Adrenal gland (tissue), 12 donors: Measurements from ENCODE around the gene ZC3H18. TPM values are rescaled to one million over a fixed set of nuclear protein-coding genes. Genes with fewer than 3 reads are reported as not detected.

Experiments
- DNase-seq, 7 donors: peaks; one replicate each; pipeline ENCODE4 v3.0.0-alpha.2; 2019 to 2020
- H3K27ac ChIP-seq, 5 donors: fragments of 200-600 bp; sonication (generic) in 4 of 5; 1 replicate in 3 of 5; 2 replicates in 2 of 5; pipeline versions ENCODE4 v1.5.1 to v1.8.0; 2016 to 2020; ENCODE audit warnings: mild to moderate bottlenecking in 1 of 5
- H3K27me3 ChIP-seq: fragments of 200-600 bp; 2 replicates; pipeline ENCODE4 v1.8.0; 2021
- H3K36me3 ChIP-seq, 2 donors: fragments of 200-600 bp; replicated peaks in 1 of 2; 1 replicate in 1 of 2; 2 replicates in 1 of 2; pipeline versions ENCODE4 v1.5.1 to v1.8.0; 2018 to 2022
- H3K4me1 ChIP-seq, 2 donors: fragments of 200-600 bp; replicated peaks in 1 of 2; 1 replicate in 1 of 2; 2 replicates in 1 of 2; pipeline versions ENCODE4 v1.5.1 to v1.8.0; 2018 to 2021
- H3K4me3 ChIP-seq, 4 donors: fragments of 200-600 bp; sonication (generic) in 3 of 4; one replicate each; pipeline ENCODE4 v1.5.1; 2016 to 2018
- H3K9me3 ChIP-seq, 3 donors: fragments of 200-600 bp; sonication (generic) in 1 of 3; replicated peaks in 1 of 3; 1 replicate in 2 of 3; 2 replicates in 1 of 3; pipeline versions ENCODE4 v1.5.1 to v1.8.0; 2016 to 2021
- POLR2A ChIP-seq, 2 donors: fragments of 450-650 bp; IDR thresholded peaks; one replicate each; pipeline ENCODE4 v1.6.1; 2017; ENCODE audit warnings: antibody characterized with exemption in 2 of 2, mild to moderate bottlenecking in 2 of 2, moderate library complexity in 1 of 2
- WGBS, 4 donors: extraction: QIAGEN DNeasy Blood & Tissue Kit in 2 of 4; methylation state at CpG; one replicate each; pipeline versions ENCODE4 v1.1.5 to v1.1.7; 2013 to 2017; 5-methylcytosine and 5-hydroxymethylcytosine counted together
- intact Hi-C, 2 donors: fragments of 100-400 bp; cut with DNase I; formaldehyde crosslinking; loops; one replicate each; pipeline versions ENCODE4 v1.14.1 to v1.15.0; 2022 to 2023
- polyA plus RNA-seq, 3 donors: library from polyadenylated mRNA; stranded (reverse); fragments of 200-250 nt in 2 of 3; fragments of 350-450 nt in 1 of 3; fragmentation: Illumina TruSeq in 1 of 3; extraction: RNeasy Lipid Tissue Mini Kit (QIAGEN cat#74804) in 1 of 3; gene quantifications; one replicate each; pipeline ENCODE4 v1.2.3, GENCODE V29; 2013 to 2014
- total RNA-seq, 9 donors: library from RNA; depleted of rRNA in 4 of 9; stranded (reverse); fragments of >200 nt in 4 of 9; fragments of 120-200 nt in 1 of 9; fragmentation: NEBNext Ultra II Directional in 1 of 9; extraction: Animal tissue kit (Norgen Biotek cat#: 25700) in 1 of 9; gene quantifications; one replicate each; pipeline versions ENCODE4 v1.1.0 to v1.2.4, GENCODE V29; 2013 to 2023
- TF ChIP-seq, protein P1 (sequence below), 6 experiments: fragments of 450-650 bp in 4 of 6; fragments of 200-600 bp in 2 of 6; sonication (generic) in 1 of 6; IDR thresholded peaks; 1 replicate in 5 of 6; 2 replicates in 1 of 6; pipeline versions ENCODE4 v1.5.1 to v1.8.0; 2016 to 2021; ENCODE audit warnings: antibody characterized with exemption in 6 of 6, mild to moderate bottlenecking in 2 of 6, moderate library complexity in 1 of 6
- donor health status: healthy with polysubstance abuse.
- donor health status: Bipolar disorder and iron deficiency.
- donor health status: DM: yes; HTN: yes; CAD: no.
- donor health status: DM: no; HTN: no; CAD: no.
- donor health status: DM: no; HTN: no; CAD: no.
- donor health status: DM: yes; HTN: yes; CAD: no.

ZC3H18 gene
- total and polyA plus RNA-seq, 12 donors, result 6.1 to 49.1 (median 22.9) TPM

DNA sequence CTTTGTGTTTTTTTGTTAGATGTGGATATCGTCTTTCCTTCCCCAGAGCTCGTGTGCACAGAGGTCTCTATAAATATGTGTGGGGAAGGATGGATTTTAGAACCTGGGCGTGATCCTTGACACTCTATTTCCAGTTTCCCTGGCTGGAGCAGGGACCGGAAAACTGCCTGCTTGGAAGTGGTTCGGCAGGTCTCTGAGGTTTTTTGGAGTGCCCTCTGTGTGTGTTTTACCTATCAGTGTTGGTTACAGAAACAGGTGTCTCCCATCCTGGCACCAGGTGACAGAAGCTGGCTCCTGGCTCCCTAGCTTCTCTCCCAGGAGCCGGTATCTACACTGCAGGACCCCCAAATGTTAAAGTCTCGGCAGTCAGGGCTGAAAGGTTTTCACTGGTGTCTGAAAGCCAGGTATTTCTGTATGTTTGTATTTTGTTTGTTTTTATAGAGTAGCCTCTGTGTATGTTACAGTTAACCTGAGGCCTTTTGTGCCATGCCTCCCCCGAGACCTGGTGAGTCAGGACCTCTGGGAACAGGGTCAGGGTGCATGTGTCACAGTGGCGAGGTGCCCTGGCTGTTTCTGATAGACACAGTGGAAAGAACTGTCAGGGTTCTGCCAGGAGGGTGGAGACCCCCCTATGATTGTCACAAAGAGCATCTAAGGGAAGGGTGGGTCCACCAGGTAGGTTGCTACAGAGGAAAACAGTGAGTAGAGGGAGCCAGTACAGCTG, 31.3 kb downstream of the ZC3H18 start:
- Histone ChIP-seq H3K4me3 (no peak overlapping the region), H3K27me3 (no peaks in the 10 kb centered on the region), H3K4me1 (peaks cover 0 to 19% of the 10 kb centered on the region in 2 donors), H3K27ac (no peak overlapping the region), H3K36me3 (peaks cover 0 to 48% of the 10 kb centered on the region in 2 donors), H3K9me3 (no peaks in the 10 kb centered on the region)
- peak in 1 of 7 donors; percentile 56 for DNase-seq
- intact Hi-C loops, result no loop called here
- 80 to 85% (median 85%) methylated on average over 8 to 9 of the region's 9 CpGs for WGBS, 4 donors
- TF ChIP-seq, protein P1, sequence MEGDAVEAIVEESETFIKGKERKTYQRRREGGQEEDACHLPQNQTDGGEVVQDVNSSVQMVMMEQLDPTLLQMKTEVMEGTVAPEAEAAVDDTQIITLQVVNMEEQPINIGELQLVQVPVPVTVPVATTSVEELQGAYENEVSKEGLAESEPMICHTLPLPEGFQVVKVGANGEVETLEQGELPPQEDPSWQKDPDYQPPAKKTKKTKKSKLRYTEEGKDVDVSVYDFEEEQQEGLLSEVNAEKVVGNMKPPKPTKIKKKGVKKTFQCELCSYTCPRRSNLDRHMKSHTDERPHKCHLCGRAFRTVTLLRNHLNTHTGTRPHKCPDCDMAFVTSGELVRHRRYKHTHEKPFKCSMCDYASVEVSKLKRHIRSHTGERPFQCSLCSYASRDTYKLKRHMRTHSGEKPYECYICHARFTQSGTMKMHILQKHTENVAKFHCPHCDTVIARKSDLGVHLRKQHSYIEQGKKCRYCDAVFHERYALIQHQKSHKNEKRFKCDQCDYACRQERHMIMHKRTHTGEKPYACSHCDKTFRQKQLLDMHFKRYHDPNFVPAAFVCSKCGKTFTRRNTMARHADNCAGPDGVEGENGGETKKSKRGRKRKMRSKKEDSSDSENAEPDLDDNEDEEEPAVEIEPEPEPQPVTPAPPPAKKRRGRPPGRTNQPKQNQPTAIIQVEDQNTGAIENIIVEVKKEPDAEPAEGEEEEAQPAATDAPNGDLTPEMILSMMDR (IDR thresholded peaks at IDR 0.05), result no peak
- no peak for TF ChIP-seq POLR2A (IDR thresholded peaks at IDR 0.05)

DNA sequence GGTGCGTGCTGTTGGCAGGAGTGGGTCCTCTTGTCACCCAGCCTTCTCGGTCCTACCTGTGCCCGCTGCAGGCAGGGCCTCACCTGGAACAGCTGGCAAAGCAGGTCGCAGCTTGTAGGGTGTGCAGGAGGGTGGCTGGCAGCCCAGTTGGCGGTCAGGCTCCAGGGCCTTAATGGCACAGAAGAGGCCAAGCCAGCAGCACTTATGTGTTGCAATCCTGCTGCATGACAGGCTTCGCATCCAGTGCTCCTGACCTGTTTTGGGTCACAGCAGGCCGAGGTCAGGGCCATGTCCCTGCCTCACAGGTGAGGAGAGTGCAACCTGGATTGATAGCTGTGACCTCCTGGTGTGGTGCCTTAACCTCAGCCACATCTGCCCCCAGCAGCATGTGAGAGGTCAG, 31.9 kb downstream of the ZC3H18 start:
- Histone ChIP-seq H3K4me3 (no peak overlapping the region), H3K27ac (no peak overlapping the region), H3K27me3 (no peaks in the 10 kb centered on the region), H3K9me3 (no peaks in the 10 kb centered on the region), H3K36me3 (peaks cover 0 to 48% of the 10 kb centered on the region in 2 donors), H3K4me1 (peaks cover 0 to 19% of the 10 kb centered on the region in 2 donors)
- intact Hi-C loops, result no loop called here
- WGBS, 4 donors, result 81 to 100% (median 88%) methylated on average over 1 to 7 of the region's 7 CpGs
- DNase-seq, result no peak
- TF ChIP-seq, protein P1 (IDR thresholded peaks at IDR 0.05), result no peak
- TF ChIP-seq POLR2A (IDR thresholded peaks at IDR 0.05), result no peak

DNA sequence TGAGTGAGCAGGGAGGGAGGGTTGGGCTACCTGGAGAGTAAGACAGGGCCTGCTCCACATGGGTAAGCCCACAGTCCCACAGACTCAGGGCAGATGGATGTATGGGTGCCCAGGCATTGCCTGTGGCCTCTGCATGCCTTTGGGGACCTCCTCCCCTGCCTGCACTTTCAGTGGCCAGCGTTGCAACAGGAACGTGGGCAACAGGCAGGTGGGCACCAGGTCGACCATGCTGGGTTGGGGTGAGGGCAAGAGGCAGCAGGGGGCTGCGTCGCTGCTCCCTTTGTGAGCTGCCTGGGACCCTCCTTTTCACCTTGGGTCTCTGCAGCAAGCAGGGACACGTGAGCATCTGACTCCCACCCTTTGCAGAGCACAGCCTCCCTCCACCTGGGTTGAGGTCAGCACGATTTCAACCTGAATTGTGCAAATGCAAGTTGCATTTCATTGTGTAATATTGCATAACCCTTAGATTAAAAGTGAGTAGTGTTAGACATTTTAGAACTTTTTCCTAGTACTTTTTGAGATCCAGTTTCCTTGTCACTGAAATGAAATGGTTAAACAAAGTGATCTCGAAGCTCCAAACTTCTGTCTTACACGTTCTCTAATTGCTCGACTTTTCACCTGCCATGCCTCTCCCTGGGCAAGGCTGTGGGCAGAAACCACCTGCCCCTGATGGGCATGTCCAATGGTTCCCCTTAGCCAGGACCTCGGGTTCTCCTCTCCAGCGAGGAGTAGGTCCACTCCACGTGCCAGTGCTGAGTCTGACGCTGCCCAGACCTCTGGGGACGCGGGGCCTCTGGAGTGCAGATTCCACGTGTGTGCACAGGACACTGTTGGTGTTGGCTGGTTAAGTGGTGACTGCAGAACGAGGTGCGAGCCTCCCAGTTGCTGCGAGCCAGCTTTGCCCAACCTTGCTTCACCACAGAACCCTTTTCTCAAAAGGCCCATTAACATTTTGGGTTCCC, 35.3 kb downstream of the ZC3H18 start:
- DNase-seq, result no peak
- Histone ChIP-seq H3K4me1 (peaks cover 0 to 11% of the 10 kb centered on the region in 2 donors), H3K9me3 (no peaks in the 10 kb centered on the region), H3K27me3 (no peaks in the 10 kb centered on the region), H3K27ac (no peak overlapping the region), H3K36me3 (peaks cover 0 to 41% of the 10 kb centered on the region in 2 donors), H3K4me3 (no peak overlapping the region)
- WGBS, 4 donors, result 83 to 89% (median 85%) methylated on average over 12 to 20 of the region's 20 CpGs
- intact Hi-C loops, result no loop called here
- TF ChIP-seq POLR2A (IDR thresholded peaks at IDR 0.05), result no peak

DNA sequence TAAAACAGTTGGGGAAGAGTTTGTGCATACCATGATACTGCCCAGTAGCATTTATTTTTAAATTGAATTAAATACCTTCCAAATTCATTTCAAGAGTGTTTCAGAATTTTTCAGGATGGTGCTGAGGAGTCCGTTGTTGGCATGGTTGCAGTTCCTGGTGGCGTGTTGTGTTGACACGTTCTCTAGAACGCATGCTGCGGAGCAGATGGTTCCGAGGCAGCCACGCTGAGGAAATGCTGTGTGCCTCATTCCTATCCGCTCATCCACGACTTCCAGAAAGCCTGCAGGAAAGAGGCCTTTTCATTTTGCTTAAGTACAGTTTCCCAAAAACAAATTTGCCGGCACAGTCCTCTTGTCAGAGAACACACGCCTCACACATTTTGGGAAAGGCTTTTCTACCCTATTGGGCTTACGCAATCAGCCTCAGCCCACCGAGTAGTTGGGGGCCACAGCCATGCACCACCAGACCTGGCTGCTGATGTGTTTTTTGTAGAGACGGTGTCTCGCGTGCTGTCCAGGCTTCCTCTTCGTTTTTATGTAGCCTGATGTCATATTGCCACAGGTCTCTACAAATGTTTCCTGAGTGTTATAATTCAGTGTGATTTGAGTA, 36.0 kb downstream of the ZC3H18 start:
- 88 to 91% (median 90%) methylated on average over 17 of the region's 17 CpGs for WGBS, 4 donors
- peaks cover 0 to 49% of the 10 kb centered on the region in 2 donors for H3K36me3 ChIP-seq

More for the DNA sequence above, 36.0 kb downstream of the ZC3H18 start:
- H3K9me3 ChIP-seq, result no peaks in the 10 kb centered on the region
- TF ChIP-seq, protein P1 (IDR thresholded peaks at IDR 0.05), result no peak
- no peak for TF ChIP-seq POLR2A (IDR thresholded peaks at IDR 0.05)
- no peaks in the 10 kb centered on the region for H3K27me3 ChIP-seq
- DNase-seq, result no peak
- no peak overlapping the region for H3K27ac ChIP-seq
- intact Hi-C loops, result no loop called here
- no peak overlapping the region for H3K4me3 ChIP-seq
- peaks cover 0 to 7% of the 10 kb centered on the region in 2 donors for H3K4me1 ChIP-seq
